Left colon (tissue), 2 donors: Measurements from ENCODE around the gene SLC25A48. TPM values are rescaled to one million over a fixed set of nuclear protein-coding genes. Genes with fewer than 3 reads are reported as not detected.
"Not testable (repeated sequence)": the region's sequence is repeated elsewhere in the genome, so short reads cannot be mapped to it uniquely, and the experiment has no call there.

Source experiments
- ATAC-seq: fragments of 200-7000 bp; cut with Tn5 transposase; one replicate; pipeline ENCODE4 v1.9.1; 2020; ENCODE audit warnings: mild to moderate bottlenecking, moderate library complexity
- DNase-seq, 2 donors: peaks; one replicate each; pipeline ENCODE4 v3.0.0-alpha.2; 2020
- intact Hi-C, 2 donors: fragments of 100-400 bp; cut with DNase I in 1 of 2; cut with micrococcal nuclease in 1 of 2; formaldehyde crosslinking; loops; one replicate each; pipeline versions ENCODE4 v1.11.2 to v1.14.0; 2022; cut with DNase I, micrococcal nuclease
- total RNA-seq, 2 donors: library from RNA; stranded (reverse); fragmentation: NEBNext Ultra II Directional; extraction: Animal tissue kit (Norgen Biotek cat#: 25700); gene quantifications; one replicate each; pipeline ENCODE4 v1.2.1, GENCODE V29; 2021
- donor health status: DM: no; HTN: no; CAD: no.
- donor health status: DM: yes; HTN: yes; CAD: no.

SLC25A48 gene
- total RNA-seq, 2 donors from 2014 or later: 2.8 to 3.7 TPM

- intact Hi-C loops: no loop called here
- DNase-seq (no peak), ATAC-seq (peak; percentile 18)
Observed at GRCh38 chr5:135847976-135848375, 13.5 kb downstream of the SLC25A48 start.

GRCh38 chr5:135850231-135850630, 15.8 kb downstream of the SLC25A48 start:
- intact Hi-C loops: no loop called here
- ATAC-seq (no peak), DNase-seq (no peak)

GRCh38 chr5:135850671-135851070, 16.2 kb downstream of the SLC25A48 start:
- intact Hi-C loops: no loop called here
- ATAC-seq (no peak), DNase-seq (no peak)

GRCh38 chr5:135851186-135851914, 16.9 kb downstream of the SLC25A48 start:
- ATAC-seq (peak; percentile 16), DNase-seq (no peak)
- intact Hi-C loops: no loop called here

- DNase-seq (peak in 1 of 2 donors; percentile 34), ATAC-seq (peak; percentile 84)
- intact Hi-C loops: no loop called here
Observed at GRCh38 chr5:135851915-135852845, 17.7 kb downstream of the SLC25A48 start.

- ATAC-seq: no peak
- DNase-seq: no peak
- intact Hi-C loops: no loop called here
Observed at GRCh38 chr5:135857630-135858311, 23.3 kb downstream of the SLC25A48 start.

GRCh38 chr5:135859186-135859585, 24.7 kb downstream of the SLC25A48 start:
- ATAC-seq, intact Hi-C loops: not testable (repeated sequence)

GRCh38 chr5:135859641-135860040, 25.2 kb downstream of the SLC25A48 start:
- intact Hi-C loops: no loop called here
- DNase-seq: no peak
- no peak for ATAC-seq

More at GRCh38 chr5:135859186-135859585, 24.7 kb downstream of the SLC25A48 start:
- not testable (repeated sequence) for DNase-seq

GRCh38 chr5:135861641-135862040, 27.2 kb downstream of the SLC25A48 start:
- no peak for ATAC-seq
- intact Hi-C loops: no loop called here
- no peak for DNase-seq

- ATAC-seq (no peak), DNase-seq (no peak)
- intact Hi-C loops: no loop called here
Observed at GRCh38 chr5:135862086-135862485, 27.6 kb downstream of the SLC25A48 start.

GRCh38 chr5:135862744-135863143, 28.3 kb downstream of the SLC25A48 start:
- intact Hi-C loops: no loop called here
- DNase-seq: no peak
- no peak for ATAC-seq

- no peak for DNase-seq
- no peak for ATAC-seq
- intact Hi-C loops: no loop called here
Observed at GRCh38 chr5:135864503-135865435, 30.3 kb downstream of the SLC25A48 start.

- intact Hi-C loops: no loop called here
- DNase-seq (no peak), ATAC-seq (no peak)
Observed at GRCh38 chr5:135866016-135866415, 31.6 kb downstream of the SLC25A48 start.

GRCh38 chr5:135867599-135867998, 33.1 kb downstream of the SLC25A48 start:
- intact Hi-C loops: no loop called here
- peak; percentile 66 for ATAC-seq
- DNase-seq: no peak

- intact Hi-C loops: no loop called here
- ATAC-seq: peak; percentile 16
- DNase-seq: no peak
Observed at GRCh38 chr5:135868681-135869080, 34.2 kb downstream of the SLC25A48 start.

GRCh38 chr5:135869276-135869675, 34.8 kb downstream of the SLC25A48 start:
- intact Hi-C loops: no loop called here
- ATAC-seq: peak; percentile 86
- DNase-seq: no peak

- DNase-seq: no peak
- intact Hi-C loops: no loop called here
- ATAC-seq: peak; percentile 29
Observed at GRCh38 chr5:135869935-135870334, 35.5 kb downstream of the SLC25A48 start.

GRCh38 chr5:135871268-135871915, 36.9 kb downstream of the SLC25A48 start:
- intact Hi-C loops: no loop called here
- no peak for DNase-seq
- no peak for ATAC-seq
